HEK293 (cell line): Measurements from ENCODE around the gene COL5A3.
"Not testable (repeated sequence)": the region's sequence is repeated elsewhere in the genome, so short reads cannot be mapped to it uniquely, and the experiment has no call there.

Experiments used
- CTCF ChIA-PET: fragments of 350-600 bp; formaldehyde crosslinking; extraction: SDS; loops from one replicate; lab custom pipeline; 2021; ENCODE audit warnings: antibody characterized with exemption; lab: Yijun Ruan, JAX
- POLR2A ChIA-PET: fragments of 300-600 bp; formaldehyde crosslinking; extraction: SDS; loops from one replicate; lab custom pipeline; 2020; ENCODE audit warnings: antibody characterized with exemption, inconsistent platforms; lab: Yijun Ruan, JAX
- H3K27ac ChIP-seq: fragments of 200-500 bp; sonication (Bioruptor generic); 2 replicates; pipeline ENCODE4 v1.5.1; 2014; ENCODE audit warnings: low read depth, low read length, control low read depth, inconsistent platforms; ENCODE audit errors: extremely low read depth
- H3K36me3 ChIP-seq, 2 experiments: fragments of 200-500 bp in 1 of 2; sonication (Bioruptor generic) in 1 of 2; 1 replicate in 1 of 2; 2 replicates in 1 of 2; pipeline ENCODE4 v1.5.1; 2014 to 2017; ENCODE audit warnings: inconsistent platforms in 2 of 2, low read length in 2 of 2; ENCODE audit not compliant: control insufficient read depth in 2 of 2, insufficient read depth in 1 of 2
- H3K4me1 ChIP-seq: fragments of 200-500 bp; sonication (Bioruptor generic); 2 replicates; pipeline ENCODE4 v1.5.1; 2014; ENCODE audit warnings: mild to moderate bottlenecking, low read length, inconsistent platforms; ENCODE audit not compliant: control insufficient read depth, insufficient read depth
- H3K4me3 ChIP-seq: 2 replicates; pipeline ENCODE4 v1.5.1; 2011; ENCODE audit warnings: low read depth, mild to moderate bottlenecking, control low read depth, low read length, moderate library complexity
- H3K9me3 ChIP-seq: fragments of 200-500 bp; sonication (Bioruptor generic); 2 replicates; pipeline ENCODE4 v1.5.1; 2014; ENCODE audit warnings: low read depth, low read length, inconsistent platforms; ENCODE audit not compliant: control insufficient read depth, insufficient read depth
- TCF7L2 ChIP-seq: IDR thresholded peaks from 2 replicates; pipeline ENCODE4 v1.6.1; 2011; ENCODE audit warnings: low read depth, mild to moderate bottlenecking, inconsistent platforms, low read length, moderate library complexity, borderline replicate concordance
- ZBTB1 ChIP-seq: fragments of 450-650 bp; formaldehyde crosslinking; IDR thresholded peaks from 2 replicates; pipeline ENCODE4 v1.5.1; 2016; ENCODE audit warnings: missing biosample characterization, missing genetic modification characterization
- ZEB2 ChIP-seq: fragments of 450-650 bp; formaldehyde crosslinking; IDR thresholded peaks from 2 replicates; pipeline ENCODE4 v1.5.1; 2016; ENCODE audit warnings: missing biosample characterization, missing genetic modification characterization
- ZNF10 ChIP-seq: fragments of 450-650 bp; formaldehyde crosslinking; IDR thresholded peaks from 2 replicates; pipeline ENCODE4 v1.5.1; 2017; ENCODE audit warnings: missing biosample characterization, missing genetic modification characterization
- ZNF112 ChIP-seq: fragments of 450-650 bp; formaldehyde crosslinking; IDR thresholded peaks from 2 replicates; pipeline ENCODE4 v1.5.0; 2017; ENCODE audit warnings: missing biosample characterization, missing genetic modification characterization
- ZNF138 ChIP-seq: fragments of 450-650 bp; formaldehyde crosslinking; IDR thresholded peaks from 2 replicates; pipeline ENCODE4 v1.5.1; 2016; ENCODE audit warnings: missing biosample characterization, missing genetic modification characterization, borderline replicate concordance
- ZNF140 ChIP-seq: fragments of 450-650 bp; formaldehyde crosslinking; IDR thresholded peaks from 2 replicates; pipeline ENCODE4 v1.5.1; 2016; ENCODE audit warnings: missing biosample characterization, missing genetic modification characterization
- ZNF174 ChIP-seq: fragments of 450-650 bp; formaldehyde crosslinking; IDR thresholded peaks from 2 replicates; pipeline ENCODE4 v1.5.0; 2017; ENCODE audit warnings: missing biosample characterization, mild to moderate bottlenecking, missing genetic modification characterization
- ZNF202 ChIP-seq: fragments of 450-650 bp; formaldehyde crosslinking; IDR thresholded peaks from 2 replicates; pipeline ENCODE4 v1.5.1; 2016; ENCODE audit warnings: missing biosample characterization, missing genetic modification characterization, borderline replicate concordance
- ZNF433 ChIP-seq: fragments of 450-650 bp; formaldehyde crosslinking; IDR thresholded peaks from 2 replicates; pipeline ENCODE4 v1.5.1; 2016; ENCODE audit warnings: missing biosample characterization, missing genetic modification characterization, low read depth
- ZNF544 ChIP-seq: fragments of 450-650 bp; formaldehyde crosslinking; IDR thresholded peaks from 2 replicates; pipeline ENCODE4 v1.5.0; 2017; ENCODE audit warnings: missing biosample characterization, missing genetic modification characterization
- ZNF560 ChIP-seq: fragments of 450-650 bp; formaldehyde crosslinking; IDR thresholded peaks from 2 replicates; pipeline ENCODE4 v1.5.1; 2017; ENCODE audit warnings: missing biosample characterization, missing genetic modification characterization, borderline replicate concordance
- ZNF571 ChIP-seq: fragments of 450-650 bp; formaldehyde crosslinking; IDR thresholded peaks from 2 replicates; pipeline ENCODE4 v1.5.0; 2017; ENCODE audit warnings: missing biosample characterization, missing genetic modification characterization
- ZNF585B ChIP-seq: fragments of 450-650 bp; formaldehyde crosslinking; IDR thresholded peaks from 2 replicates; pipeline ENCODE4 v1.5.1; 2016; ENCODE audit warnings: missing biosample characterization, missing genetic modification characterization
- ZNF596 ChIP-seq: fragments of 450-650 bp; IDR thresholded peaks from 2 replicates; pipeline ENCODE4 v1.5.0; 2018; ENCODE audit warnings: missing biosample characterization, mild to moderate bottlenecking, missing genetic modification characterization, moderate library complexity
- ZNF658 ChIP-seq: fragments of 450-650 bp; formaldehyde crosslinking; IDR thresholded peaks from 2 replicates; pipeline ENCODE4; 2016; ENCODE audit warnings: missing biosample characterization, missing genetic modification characterization
- ZNF785 ChIP-seq: fragments of 450-650 bp; formaldehyde crosslinking; IDR thresholded peaks from 2 replicates; pipeline ENCODE4 v1.5.1; 2016; ENCODE audit warnings: missing biosample characterization, missing genetic modification characterization
- ZSCAN23 ChIP-seq: fragments of 450-650 bp; formaldehyde crosslinking; IDR thresholded peaks from 2 replicates; pipeline ENCODE4 v1.5.1; 2016; ENCODE audit warnings: missing biosample characterization, missing genetic modification characterization
- ZSCAN5A ChIP-seq: fragments of 450-650 bp; formaldehyde crosslinking; IDR thresholded peaks from 2 replicates; pipeline ENCODE4 v1.5.1; 2016; ENCODE audit warnings: missing biosample characterization, missing genetic modification characterization
- TF ChIP-seq, protein P1 (sequence below): fragments of 450-650 bp; formaldehyde crosslinking; IDR thresholded peaks from 2 replicates; pipeline ENCODE4 v1.5.1; 2016; ENCODE audit warnings: missing biosample characterization, missing genetic modification characterization, borderline replicate concordance
- TF ChIP-seq, protein P2 (sequence below): fragments of 450-650 bp; formaldehyde crosslinking; IDR thresholded peaks from 2 replicates; pipeline ENCODE4 v1.5.1; 2016; ENCODE audit warnings: missing biosample characterization, missing genetic modification characterization
- TF ChIP-seq, protein P3 (sequence below): IDR thresholded peaks from 2 replicates; pipeline ENCODE4 v1.6.1; 2011; ENCODE audit warnings: mild to moderate bottlenecking, low read depth, low read length, borderline replicate concordance
- TF ChIP-seq, protein P4 (sequence below): fragments of 450-650 bp; formaldehyde crosslinking; IDR thresholded peaks from 2 replicates; pipeline ENCODE4 v1.5.1; 2017; ENCODE audit warnings: missing biosample characterization, missing genetic modification characterization

The COL5A3 gene

GRCh38 chr19:10023096-10023495, 12.8 kb upstream of the COL5A3 start:
- H3K4me3 ChIP-seq, H3K4me1 ChIP-seq, H3K9me3 ChIP-seq, H3K27ac ChIP-seq, H3K36me3 ChIP-seq: not testable (repeated sequence)
- ChIA-PET CTCF (interaction anchor here (0.9 kb wide), 1 partner anchor 92 kb away, joined by 5 read pairs; no protein-coding TSS in a partner anchor), POLR2A (interaction anchor here (0.7 kb wide), 1 partner anchor 163 kb away, joined by 3 read pairs; no protein-coding TSS in a partner anchor)

- Histone ChIP-seq H3K9me3 (no peaks in the 10 kb centered on the region), H3K4me1 (no peaks in the 10 kb centered on the region), H3K36me3 (no peaks in the 10 kb centered on the region)
- CTCF ChIA-PET = interaction anchor here (0.5 to 1.3 kb wide), 6 partner anchors 14 to 1205 kb away, joined by 3 to 5 read pairs (median 3); no protein-coding TSS in a partner anchor
- POLR2A ChIA-PET = no interaction called here
- TF ChIP-seq, protein P1, sequence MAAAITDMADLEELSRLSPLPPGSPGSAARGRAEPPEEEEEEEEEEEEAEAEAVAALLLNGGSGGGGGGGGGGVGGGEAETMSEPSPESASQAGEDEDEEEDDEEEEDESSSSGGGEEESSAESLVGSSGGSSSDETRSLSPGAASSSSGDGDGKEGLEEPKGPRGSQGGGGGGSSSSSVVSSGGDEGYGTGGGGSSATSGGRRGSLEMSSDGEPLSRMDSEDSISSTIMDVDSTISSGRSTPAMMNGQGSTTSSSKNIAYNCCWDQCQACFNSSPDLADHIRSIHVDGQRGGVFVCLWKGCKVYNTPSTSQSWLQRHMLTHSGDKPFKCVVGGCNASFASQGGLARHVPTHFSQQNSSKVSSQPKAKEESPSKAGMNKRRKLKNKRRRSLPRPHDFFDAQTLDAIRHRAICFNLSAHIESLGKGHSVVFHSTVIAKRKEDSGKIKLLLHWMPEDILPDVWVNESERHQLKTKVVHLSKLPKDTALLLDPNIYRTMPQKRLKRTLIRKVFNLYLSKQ = no peak
- TF ChIP-seq ZNF785 (tag by site-specific recombination) (no peak), ZNF174 (no peak), ZEB2 (no peak), ZNF596 (no peak), ZSCAN5A (tag by site-specific recombination) (no peak), ZBTB1 (tag by site-specific recombination) (no peak), ZNF560 (no peak), ZNF585B (tag by site-specific recombination) (no peak), ZNF433 (tag by site-specific recombination) (no peak), ZNF10 (tag by site-specific recombination) (no peak), ZNF544 (no peak), TCF7L2 (no peak), ZNF202 (tag by site-specific recombination) (no peak)
- TF ChIP-seq, protein P2, sequence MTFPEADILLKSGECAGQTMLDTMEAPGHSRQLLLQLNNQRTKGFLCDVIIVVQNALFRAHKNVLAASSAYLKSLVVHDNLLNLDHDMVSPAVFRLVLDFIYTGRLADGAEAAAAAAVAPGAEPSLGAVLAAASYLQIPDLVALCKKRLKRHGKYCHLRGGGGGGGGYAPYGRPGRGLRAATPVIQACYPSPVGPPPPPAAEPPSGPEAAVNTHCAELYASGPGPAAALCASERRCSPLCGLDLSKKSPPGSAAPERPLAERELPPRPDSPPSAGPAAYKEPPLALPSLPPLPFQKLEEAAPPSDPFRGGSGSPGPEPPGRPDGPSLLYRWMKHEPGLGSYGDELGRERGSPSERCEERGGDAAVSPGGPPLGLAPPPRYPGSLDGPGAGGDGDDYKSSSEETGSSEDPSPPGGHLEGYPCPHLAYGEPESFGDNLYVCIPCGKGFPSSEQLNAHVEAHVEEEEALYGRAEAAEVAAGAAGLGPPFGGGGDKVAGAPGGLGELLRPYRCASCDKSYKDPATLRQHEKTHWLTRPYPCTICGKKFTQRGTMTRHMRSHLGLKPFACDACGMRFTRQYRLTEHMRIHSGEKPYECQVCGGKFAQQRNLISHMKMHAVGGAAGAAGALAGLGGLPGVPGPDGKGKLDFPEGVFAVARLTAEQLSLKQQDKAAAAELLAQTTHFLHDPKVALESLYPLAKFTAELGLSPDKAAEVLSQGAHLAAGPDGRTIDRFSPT (tag by site-specific recombination) = no peak
- TF ChIP-seq, protein P3, sequence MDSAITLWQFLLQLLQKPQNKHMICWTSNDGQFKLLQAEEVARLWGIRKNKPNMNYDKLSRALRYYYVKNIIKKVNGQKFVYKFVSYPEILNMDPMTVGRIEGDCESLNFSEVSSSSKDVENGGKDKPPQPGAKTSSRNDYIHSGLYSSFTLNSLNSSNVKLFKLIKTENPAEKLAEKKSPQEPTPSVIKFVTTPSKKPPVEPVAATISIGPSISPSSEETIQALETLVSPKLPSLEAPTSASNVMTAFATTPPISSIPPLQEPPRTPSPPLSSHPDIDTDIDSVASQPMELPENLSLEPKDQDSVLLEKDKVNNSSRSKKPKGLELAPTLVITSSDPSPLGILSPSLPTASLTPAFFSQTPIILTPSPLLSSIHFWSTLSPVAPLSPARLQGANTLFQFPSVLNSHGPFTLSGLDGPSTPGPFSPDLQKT = no peak
- TF ChIP-seq, all 188 proteins: peak for 0
- H3K27ac ChIP-seq = no peak overlapping the region
- no peak overlapping the region for H3K4me3 ChIP-seq
Observed at GRCh38 chr19:10021863-10022262, 11.6 kb upstream of the COL5A3 start.

DNA sequence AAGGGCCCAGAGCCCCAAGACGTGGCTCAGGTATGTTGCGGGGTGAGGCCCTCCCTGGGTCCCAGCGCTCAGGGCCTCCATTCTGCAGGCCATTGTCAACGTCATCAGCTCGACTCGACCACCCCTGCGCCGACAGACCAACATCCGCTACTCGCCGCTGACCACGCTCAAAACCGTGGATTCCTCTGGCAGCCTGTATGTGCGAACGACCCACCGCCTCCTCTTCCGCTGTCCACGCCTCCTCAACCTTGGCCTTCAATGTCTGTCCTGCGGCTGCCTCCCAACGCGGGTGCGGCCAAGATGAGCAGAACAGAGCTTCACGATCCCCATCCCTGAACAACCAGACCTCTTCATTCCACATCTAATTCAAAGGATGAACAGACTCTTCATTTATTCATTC, 11.1 kb upstream of the COL5A3 start:
- H3K36me3 ChIP-seq = no peaks in the 10 kb centered on the region
- ChIA-PET CTCF (interaction anchor here (0.5 to 1.3 kb wide), 5 partner anchors 14 to 1206 kb away, joined by 3 to 5 read pairs (median 3); no protein-coding TSS in a partner anchor), POLR2A (no interaction called here)
- no peaks in the 10 kb centered on the region for H3K4me1 ChIP-seq
- no peaks in the 10 kb centered on the region for H3K9me3 ChIP-seq
- H3K27ac ChIP-seq = no peak overlapping the region
- no peak overlapping the region for H3K4me3 ChIP-seq
- TF ChIP-seq ZNF140 (tag by site-specific recombination) = no peak
- TF ChIP-seq ZSCAN23 (tag by site-specific recombination) = no peak
- no peak for TF ChIP-seq ZNF433 (tag by site-specific recombination)
- TF ChIP-seq ZNF658 (tag by site-specific recombination) = no peak
- no peak for TF ChIP-seq ZNF112 (tag by site-specific recombination)
- TF ChIP-seq ZNF596 = no peak
- TF ChIP-seq TCF7L2 = no peak
- no peak for TF ChIP-seq ZNF202 (tag by site-specific recombination)
- no peak for TF ChIP-seq ZNF571
- TF ChIP-seq, protein P4, sequence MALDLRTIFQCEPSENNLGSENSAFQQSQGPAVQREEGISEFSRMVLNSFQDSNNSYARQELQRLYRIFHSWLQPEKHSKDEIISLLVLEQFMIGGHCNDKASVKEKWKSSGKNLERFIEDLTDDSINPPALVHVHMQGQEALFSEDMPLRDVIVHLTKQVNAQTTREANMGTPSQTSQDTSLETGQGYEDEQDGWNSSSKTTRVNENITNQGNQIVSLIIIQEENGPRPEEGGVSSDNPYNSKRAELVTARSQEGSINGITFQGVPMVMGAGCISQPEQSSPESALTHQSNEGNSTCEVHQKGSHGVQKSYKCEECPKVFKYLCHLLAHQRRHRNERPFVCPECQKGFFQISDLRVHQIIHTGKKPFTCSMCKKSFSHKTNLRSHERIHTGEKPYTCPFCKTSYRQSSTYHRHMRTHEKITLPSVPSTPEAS (tag by site-specific recombination) = no peak
- TF ChIP-seq ZNF138 (tag by site-specific recombination) = no peak
